ENCODE measurements around the gene RUSC2. TPM values are rescaled to one million over a fixed set of nuclear protein-coding genes. Genes with fewer than 3 reads are reported as not detected.
"Not testable (repeated sequence)": the region's sequence is repeated elsewhere in the genome, so short reads cannot be mapped to it uniquely, and the experiment has no call there.

Gene RUSC2
- total RNA-seq, 1 experiment from 2014 or later = 12.5 TPM

- H4K20me1 ChIP-seq (ENCODE audit: insufficient read depth) = no peaks in the 10 kb centered on the region
- H3K9me2 ChIP-seq (ENCODE audit: insufficient read depth) = no peaks in the 10 kb centered on the region
- no peak overlapping the region for H3K27ac ChIP-seq
- ChIA-PET CTCF (no interaction called here), POLR2A (ENCODE audit: unreplicated experiment) (no interaction called here)
- no peak overlapping the region; the same call in 1 of the 2 replicates for H3K4me2 ChIP-seq
- BruUV-seq (replicated peaks) = no TSS peak
- H3F3A ChIP-seq (ENCODE audit: insufficient read depth, low read depth) = peaks cover 34% of the 10 kb centered on the region
- peaks cover 47% of the 10 kb centered on the region for H3K79me2 ChIP-seq (ENCODE audit: low read depth)
- DNase-seq = no peak
- H3K27me3 ChIP-seq (ENCODE audit: insufficient read depth, low read depth) = no peaks in the 10 kb centered on the region
- H3K36me3 ChIP-seq (ENCODE audit: low read depth) = no peaks in the 10 kb centered on the region
- peaks cover 62% of the 10 kb centered on the region for H3K4me1 ChIP-seq (replicated peaks; ENCODE audit: insufficient read depth)
- no peak overlapping the region for H3K4me3 ChIP-seq
- no peak for TF ChIP-seq EZH2 (IDR thresholded peaks at IDR 0.05; ENCODE audit: low read depth)
- no peak for TF ChIP-seq CTCF (conservative IDR thresholded peaks at IDR 0.05)
- intact Hi-C loops (cut with micrococcal nuclease; ENCODE audit: unreplicated experiment) = no loop called here
- H3K9me3 ChIP-seq (ENCODE audit: insufficient read depth, low read depth) = no peaks in the 10 kb centered on the region
- H2AFZ ChIP-seq = no peak overlapping the region
These were observed 31.8 kb downstream of the RUSC2 start for GRCh38 chr9:35521708-35522107.

- Histone ChIP-seq H3K79me2 (ENCODE audit: low read depth) (peaks cover 43% of the 10 kb centered on the region), H3K27ac (no peak overlapping the region), H3K9me2 (ENCODE audit: insufficient read depth) (no peaks in the 10 kb centered on the region), H3F3A (ENCODE audit: insufficient read depth, low read depth) (peaks cover 29% of the 10 kb centered on the region), H3K4me3 (no peak overlapping the region), H3K27me3 (ENCODE audit: insufficient read depth, low read depth) (no peaks in the 10 kb centered on the region), H3K36me3 (ENCODE audit: low read depth) (no peaks in the 10 kb centered on the region), H3K4me1 (replicated peaks; ENCODE audit: insufficient read depth) (peaks cover 61% of the 10 kb centered on the region), H4K20me1 (ENCODE audit: insufficient read depth) (no peaks in the 10 kb centered on the region), H3K9me3 (ENCODE audit: insufficient read depth, low read depth) (no peaks in the 10 kb centered on the region), H2AFZ (no peak overlapping the region), H3K4me2 (no peak overlapping the region)
- BruUV-seq (replicated peaks) = no TSS peak
- POLR2A ChIA-PET (ENCODE audit: unreplicated experiment) = no interaction called here
- no peak for TF ChIP-seq CTCF (conservative IDR thresholded peaks at IDR 0.05)
- no peak for TF ChIP-seq EZH2 (IDR thresholded peaks at IDR 0.05; ENCODE audit: low read depth)
- CTCF ChIA-PET = no interaction called here
- intact Hi-C loops (cut with micrococcal nuclease; ENCODE audit: unreplicated experiment) = no loop called here
- DNase-seq = no peak
These were observed 32.3 kb downstream of the RUSC2 start for GRCh38 chr9:35522187-35522586.

GRCh38 chr9:35522700-35523099 is 32.8 kb downstream of the RUSC2 start:
- Histone ChIP-seq H3K4me1 (replicated peaks; ENCODE audit: insufficient read depth) (peaks cover 56% of the 10 kb centered on the region), H2AFZ (no peak overlapping the region), H3K4me3 (no peak overlapping the region), H3F3A (ENCODE audit: insufficient read depth, low read depth) (peaks cover 24% of the 10 kb centered on the region), H3K9me2 (ENCODE audit: insufficient read depth) (no peaks in the 10 kb centered on the region), H3K36me3 (ENCODE audit: low read depth) (no peaks in the 10 kb centered on the region), H3K79me2 (ENCODE audit: low read depth) (peaks cover 40% of the 10 kb centered on the region), H4K20me1 (ENCODE audit: insufficient read depth) (no peaks in the 10 kb centered on the region), H3K4me2 (no peak overlapping the region), H3K27ac (no peak overlapping the region), H3K27me3 (ENCODE audit: insufficient read depth, low read depth) (no peaks in the 10 kb centered on the region), H3K9me3 (ENCODE audit: insufficient read depth, low read depth) (no peaks in the 10 kb centered on the region)
- DNase-seq = no peak
- ChIA-PET POLR2A (ENCODE audit: unreplicated experiment) (interaction anchor here (0.6 kb wide), 1 partner anchor 735 kb away, joined by 3 read pairs; no protein-coding TSS in a partner anchor), CTCF (no interaction called here)
- intact Hi-C loops (cut with micrococcal nuclease; ENCODE audit: unreplicated experiment) = no loop called here
- TF ChIP-seq EZH2 (IDR thresholded peaks at IDR 0.05; ENCODE audit: low read depth) (no peak), CTCF (conservative IDR thresholded peaks at IDR 0.05) (no peak)
- no TSS peak for BruUV-seq (replicated peaks)

GRCh38 chr9:35523556-35523955 is 33.6 kb downstream of the RUSC2 start:
- Histone ChIP-seq H3K79me2 (ENCODE audit: low read depth) (peaks cover 39% of the 10 kb centered on the region), H3K4me1 (replicated peaks; ENCODE audit: insufficient read depth) (peaks cover 48% of the 10 kb centered on the region), H3F3A (ENCODE audit: insufficient read depth, low read depth) (peaks cover 17% of the 10 kb centered on the region)
- H3K27ac ChIP-seq; H3K27me3 ChIP-seq (ENCODE audit: insufficient read depth, low read depth); H3K9me3 ChIP-seq (ENCODE audit: insufficient read depth, low read depth); H3K4me3 ChIP-seq; BruUV-seq (replicated peaks); H4K20me1 ChIP-seq (ENCODE audit: insufficient read depth); H3K36me3 ChIP-seq (ENCODE audit: low read depth); H3K9me2 ChIP-seq (ENCODE audit: insufficient read depth); H3K4me2 ChIP-seq; intact Hi-C loops (cut with micrococcal nuclease; ENCODE audit: unreplicated experiment); DNase-seq; H2AFZ ChIP-seq; CTCF ChIA-PET: not testable (repeated sequence)
- POLR2A ChIA-PET (ENCODE audit: unreplicated experiment) = interaction anchor here (0.6 kb wide), 1 partner anchor 736 kb away, joined by 3 read pairs; no protein-coding TSS in a partner anchor

All from PC-9 (cell line).